ENCODE data around the gene DNAJC5. TPM values are rescaled to one million over a fixed set of nuclear protein-coding genes. Genes with fewer than 3 reads are reported as not detected.

DNAJC5 gene
- total RNA-seq, 1 experiment from 2014 or later = 44.9 TPM

GRCh38 chr20:63963784-63964301 lies 68.9 kb downstream of the DNAJC5 start:
- ChIA-PET POLR2A (ENCODE audit: low non-redundant PET) (interaction anchor here (0.6 kb wide), 1 partner anchor 80 kb away, joined by 17 read pairs; no protein-coding TSS in a partner anchor), CTCF (no interaction called here)
- no peaks in the 10 kb centered on the region for H3K27me3 ChIP-seq (replicated peaks; ENCODE audit: insufficient read depth, low read depth, low read length, poor library complexity)
- peaks cover 11% of the 10 kb centered on the region for H3K9me3 ChIP-seq (ENCODE audit: low read depth, low read length, poor library complexity, severe bottlenecking)
- TF ChIP-seq EZH2 (IDR thresholded peaks at IDR 0.05; ENCODE audit: borderline replicate concordance, low read depth, low read length, poor library complexity, severe bottlenecking) = no peak
- no TSS peak for BruUV-seq (replicated peaks)
- intact Hi-C loops (cut with micrococcal nuclease; ENCODE audit: unreplicated experiment) = no loop called here
- H3K27ac ChIP-seq (ENCODE audit: low read depth, low read length, poor library complexity, severe bottlenecking) = no peak overlapping the region
- peaks cover 54% of the 10 kb centered on the region for H3K36me3 ChIP-seq (ENCODE audit: insufficient read depth, low read length, poor library complexity, severe bottlenecking)
- no peak for DNase-seq (ENCODE audit: low spot score)
- no peak overlapping the region for H3K4me3 ChIP-seq (ENCODE audit: low read depth, low read length, poor library complexity, severe bottlenecking)
- no peaks in the 10 kb centered on the region for H3K4me1 ChIP-seq (ENCODE audit: insufficient read depth, low read length, poor library complexity, severe bottlenecking)

- Histone ChIP-seq H3K4me3 (ENCODE audit: low read depth, low read length, poor library complexity, severe bottlenecking) (no peak overlapping the region), H3K36me3 (ENCODE audit: insufficient read depth, low read length, poor library complexity, severe bottlenecking) (peaks cover 54% of the 10 kb centered on the region), H3K4me1 (ENCODE audit: insufficient read depth, low read length, poor library complexity, severe bottlenecking) (no peaks in the 10 kb centered on the region), H3K27ac (ENCODE audit: low read depth, low read length, poor library complexity, severe bottlenecking) (no peak overlapping the region), H3K9me3 (ENCODE audit: low read depth, low read length, poor library complexity, severe bottlenecking) (peaks cover 11% of the 10 kb centered on the region), H3K27me3 (replicated peaks; ENCODE audit: insufficient read depth, low read depth, low read length, poor library complexity) (no peaks in the 10 kb centered on the region)
- CTCF ChIA-PET = no interaction called here
- DNase-seq (ENCODE audit: low spot score) = no peak
- intact Hi-C loops (cut with micrococcal nuclease; ENCODE audit: unreplicated experiment) = no loop called here
- no TSS peak for BruUV-seq (replicated peaks)
- TF ChIP-seq EZH2 (IDR thresholded peaks at IDR 0.05; ENCODE audit: borderline replicate concordance, low read depth, low read length, poor library complexity, severe bottlenecking) (no peak), CTCF (conservative IDR thresholded peaks at IDR 0.05; ENCODE audit: low read depth, low read length) (no peak)
- POLR2A ChIA-PET (ENCODE audit: low non-redundant PET) = interaction anchor here (0.6 kb wide), 1 partner anchor 79 kb away, joined by 17 read pairs; no protein-coding TSS in a partner anchor
These were observed 69.5 kb downstream of the DNAJC5 start for GRCh38 chr20:63964412-63964811.

- ChIA-PET POLR2A (ENCODE audit: low non-redundant PET) (no interaction called here), CTCF (no interaction called here)
- Histone ChIP-seq H3K36me3 (ENCODE audit: insufficient read depth, low read length, poor library complexity, severe bottlenecking) (peaks cover 54% of the 10 kb centered on the region), H3K27me3 (replicated peaks; ENCODE audit: insufficient read depth, low read depth, low read length, poor library complexity) (no peaks in the 10 kb centered on the region), H3K27ac (ENCODE audit: low read depth, low read length, poor library complexity, severe bottlenecking) (no peak overlapping the region), H3K4me1 (ENCODE audit: insufficient read depth, low read length, poor library complexity, severe bottlenecking) (peaks cover 5% of the 10 kb centered on the region), H3K9me3 (ENCODE audit: low read depth, low read length, poor library complexity, severe bottlenecking) (peaks cover 11% of the 10 kb centered on the region), H3K4me3 (ENCODE audit: low read depth, low read length, poor library complexity, severe bottlenecking) (no peak overlapping the region)
- intact Hi-C loops (cut with micrococcal nuclease; ENCODE audit: unreplicated experiment) = no loop called here
- no peak for DNase-seq (ENCODE audit: low spot score)
- no TSS peak for BruUV-seq (replicated peaks)
- no peak for TF ChIP-seq CTCF (conservative IDR thresholded peaks at IDR 0.05; ENCODE audit: low read depth, low read length)
- no peak for TF ChIP-seq EZH2 (IDR thresholded peaks at IDR 0.05; ENCODE audit: borderline replicate concordance, low read depth, low read length, poor library complexity, severe bottlenecking)
These were observed 71.4 kb downstream of the DNAJC5 start for GRCh38 chr20:63966172-63966943.

Measured in A673 (cell line).